DOHH2 (cell line): ENCODE results near the gene RASGRP4.

Experiments used
- CTCF ChIP-seq: fragments of 200-600 bp; sonication (generic); IDR thresholded peaks from one replicate; pipeline ENCODE4 v1.5.1; 2014; ENCODE audit warnings: antibody characterized with exemption, mild to moderate bottlenecking, low read depth, low read length; ENCODE audit not compliant: poor library complexity, severe bottlenecking
- EZH2phosphoT487 ChIP-seq: fragments of 200-600 bp; sonication (generic); IDR thresholded peaks from 2 replicates; pipeline ENCODE4 v1.6.1; 2017; ENCODE audit warnings: borderline replicate concordance, mild to moderate bottlenecking, antibody characterized with exemption, low read length, moderate library complexity, mixed read lengths

- TF ChIP-seq CTCF (no peak), EZH2phosphoT487 (no peak)
These were observed 1.7 kb downstream of the RASGRP4 start for GRCh38 chr19:38424272-38424671.
